GM21619 (cell line): ENCODE data around the gene TSPAN17.

Experiments used
- ATAC-seq: cut with Tn5 transposase; IDR thresholded peaks from one replicate; pipeline ENCODE4 v1.9.1; 2021; ENCODE audit not compliant: unreplicated experiment

TSPAN17 gene

GRCh38 chr5:176702671-176703641 is 55.7 kb downstream of the TSPAN17 start:
- no peak for ATAC-seq

GRCh38 chr5:176703857-176704256 is 56.6 kb downstream of the TSPAN17 start:
- no peak for ATAC-seq

GRCh38 chr5:176704355-176704754 is 57.1 kb downstream of the TSPAN17 start:
- no peak for ATAC-seq

GRCh38 chr5:176704817-176705216 is 57.5 kb downstream of the TSPAN17 start:
- no peak for ATAC-seq
